Measurements from ENCODE around the gene EPHA6. TPM values are rescaled to one million over a fixed set of nuclear protein-coding genes. Genes with fewer than 3 reads are reported as not detected.

EPHA6 gene
- total RNA-seq, 1 experiment from 2014 or later = 2.7 TPM

DNA sequence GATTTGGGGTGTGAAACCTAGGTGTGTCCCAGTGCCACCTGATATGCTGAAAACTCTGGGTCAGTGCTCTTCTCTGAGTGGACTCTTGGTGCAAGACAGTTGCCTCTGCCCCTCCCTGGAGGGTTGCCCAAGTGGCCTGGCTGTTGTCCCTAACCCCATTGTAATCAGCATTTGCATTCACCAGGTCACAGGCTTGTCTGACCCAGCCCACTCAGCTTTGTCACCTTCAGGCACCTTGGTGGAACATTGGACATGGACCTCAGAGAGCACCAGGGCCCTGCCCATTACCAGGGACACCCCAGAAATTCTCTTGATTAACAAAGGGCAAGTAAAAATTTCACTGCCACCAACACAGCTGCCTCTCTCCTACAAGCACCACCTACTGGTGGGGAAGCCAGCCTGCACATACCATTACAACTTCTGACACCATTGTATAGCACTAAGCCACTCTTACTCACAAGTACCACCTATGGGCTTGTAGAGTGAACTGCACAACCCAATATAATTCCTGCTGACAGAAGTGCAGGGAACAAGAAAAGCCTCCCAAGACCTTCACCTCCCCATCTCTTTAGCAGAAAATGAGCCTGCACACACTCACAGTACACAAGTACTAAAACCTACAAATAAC lies 324.6 kb downstream of the EPHA6 start:
- no peak overlapping the region for H3K27ac Mint-ChIP-seq (ENCODE audit: unreplicated experiment)
- no peaks in the 10 kb centered on the region for H3K36me3 ChIP-seq (ENCODE audit: control insufficient read depth, insufficient read depth, low read length)
- no peaks in the 10 kb centered on the region for H3K4me1 ChIP-seq
- no peak overlapping the region for H3K4me3 ChIP-seq (ENCODE audit: low read depth, low read length)
- H3K4me1 Mint-ChIP-seq (ENCODE audit: low read depth, unreplicated experiment) = no peaks in the 10 kb centered on the region
- CTCF ChIA-PET = interaction anchor here (0.6 kb wide), 1 partner anchor 89 kb away, joined by 3 read pairs; no protein-coding TSS in a partner anchor
- intact Hi-C loops (cut with micrococcal nuclease; ENCODE audit: unreplicated experiment) = no loop called here
- TF ChIP-seq, protein P1, sequence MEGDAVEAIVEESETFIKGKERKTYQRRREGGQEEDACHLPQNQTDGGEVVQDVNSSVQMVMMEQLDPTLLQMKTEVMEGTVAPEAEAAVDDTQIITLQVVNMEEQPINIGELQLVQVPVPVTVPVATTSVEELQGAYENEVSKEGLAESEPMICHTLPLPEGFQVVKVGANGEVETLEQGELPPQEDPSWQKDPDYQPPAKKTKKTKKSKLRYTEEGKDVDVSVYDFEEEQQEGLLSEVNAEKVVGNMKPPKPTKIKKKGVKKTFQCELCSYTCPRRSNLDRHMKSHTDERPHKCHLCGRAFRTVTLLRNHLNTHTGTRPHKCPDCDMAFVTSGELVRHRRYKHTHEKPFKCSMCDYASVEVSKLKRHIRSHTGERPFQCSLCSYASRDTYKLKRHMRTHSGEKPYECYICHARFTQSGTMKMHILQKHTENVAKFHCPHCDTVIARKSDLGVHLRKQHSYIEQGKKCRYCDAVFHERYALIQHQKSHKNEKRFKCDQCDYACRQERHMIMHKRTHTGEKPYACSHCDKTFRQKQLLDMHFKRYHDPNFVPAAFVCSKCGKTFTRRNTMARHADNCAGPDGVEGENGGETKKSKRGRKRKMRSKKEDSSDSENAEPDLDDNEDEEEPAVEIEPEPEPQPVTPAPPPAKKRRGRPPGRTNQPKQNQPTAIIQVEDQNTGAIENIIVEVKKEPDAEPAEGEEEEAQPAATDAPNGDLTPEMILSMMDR (IDR thresholded peaks at IDR 0.05; ENCODE audit: insufficient read depth in 1 of 2, low read depth in 1 of 2, low read length in 1 of 2, severe bottlenecking in 1 of 2, unreplicated experiment in 1 of 2) = peak in 1 of 2 experiments; percentile 17
- DNase-seq = peak in 1 of 2 experiments; percentile 9
- BruUV-seq (replicated peaks) = no TSS peak
- peaks cover 8% of the 10 kb centered on the region for H3K9me3 Mint-ChIP-seq (ENCODE audit: unreplicated experiment)
- no peaks in the 10 kb centered on the region for H3K36me3 Mint-ChIP-seq (ENCODE audit: insufficient read depth, unreplicated experiment)
- H3K9me3 ChIP-seq = no peaks in the 10 kb centered on the region; the same call in 1 of the 2 replicates
- no peak overlapping the region for H3K4me3 Mint-ChIP-seq (ENCODE audit: unreplicated experiment)
- no peaks in the 10 kb centered on the region for H3K27me3 ChIP-seq (replicated peaks; ENCODE audit: control insufficient read depth, insufficient read depth, low read length)
- POLR2A ChIA-PET = no interaction called here
- H3K27me3 Mint-ChIP-seq (ENCODE audit: insufficient read depth, unreplicated experiment) = no peaks in the 10 kb centered on the region

DNA sequence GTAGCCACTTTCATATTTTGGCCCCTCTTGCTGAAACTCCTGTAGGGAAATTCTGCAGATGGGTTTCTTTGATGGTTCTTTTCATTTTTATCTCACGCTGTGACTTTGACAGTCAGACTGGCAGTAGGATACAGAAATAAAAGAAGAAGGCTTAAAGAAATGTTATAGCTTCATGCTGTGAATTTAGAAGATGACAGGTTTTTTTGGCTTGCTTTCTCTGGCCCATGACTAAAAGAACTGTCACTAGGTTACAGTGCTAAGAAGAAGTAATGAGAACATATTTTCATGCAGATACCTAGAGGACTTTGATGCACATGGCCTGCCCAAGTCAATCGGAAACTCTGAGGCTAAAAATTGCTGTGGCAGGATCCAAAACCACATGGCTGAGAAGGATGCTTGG lies 334.5 kb downstream of the EPHA6 start:
- POLR2A ChIA-PET = no interaction called here
- intact Hi-C loops (cut with micrococcal nuclease; ENCODE audit: unreplicated experiment) = no loop called here
- H3K27me3 Mint-ChIP-seq (ENCODE audit: insufficient read depth, unreplicated experiment) = peaks cover 3% of the 10 kb centered on the region

DNA sequence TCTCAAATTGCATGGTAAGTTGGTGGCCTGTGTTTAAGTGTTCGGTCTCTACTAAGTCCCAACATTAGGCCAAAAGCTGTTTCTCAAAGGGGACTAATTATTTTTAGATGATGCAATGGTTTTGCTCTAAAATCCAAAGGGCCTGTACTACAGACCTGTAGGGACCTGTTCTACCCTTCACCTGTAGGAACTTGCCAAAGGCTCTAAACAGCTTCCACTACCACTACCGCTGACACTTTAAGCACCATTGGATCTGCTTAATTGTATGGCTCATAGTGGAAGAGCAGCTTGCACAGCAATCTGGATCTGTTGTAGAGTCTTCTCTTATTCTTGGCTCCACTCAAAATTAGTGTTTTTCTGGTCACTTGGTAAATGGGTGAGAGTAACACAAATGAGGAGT lies 346.8 kb downstream of the EPHA6 start:
- CTCF ChIA-PET = no interaction called here

More for the DNA sequence above, 334.5 kb downstream of the EPHA6 start:
- TF ChIP-seq, protein P1 (IDR thresholded peaks at IDR 0.05; ENCODE audit: insufficient read depth in 1 of 2, low read depth in 1 of 2, low read length in 1 of 2, severe bottlenecking in 1 of 2, unreplicated experiment in 1 of 2) = no peak
- H3K36me3 ChIP-seq (ENCODE audit: control insufficient read depth, insufficient read depth, low read length) = no peaks in the 10 kb centered on the region
- H3K4me3 ChIP-seq (ENCODE audit: low read depth, low read length) = no peak overlapping the region
- no peaks in the 10 kb centered on the region for H3K36me3 Mint-ChIP-seq (ENCODE audit: insufficient read depth, unreplicated experiment)
- no peaks in the 10 kb centered on the region for H3K27me3 ChIP-seq (replicated peaks; ENCODE audit: control insufficient read depth, insufficient read depth, low read length)
- CTCF ChIA-PET = no interaction called here
- DNase-seq = no peak
- no TSS peak for BruUV-seq (replicated peaks)
- no peaks in the 10 kb centered on the region for H3K4me1 Mint-ChIP-seq (ENCODE audit: low read depth, unreplicated experiment)
- H3K27ac Mint-ChIP-seq (ENCODE audit: unreplicated experiment) = no peak overlapping the region
- no peaks in the 10 kb centered on the region for H3K9me3 Mint-ChIP-seq (ENCODE audit: unreplicated experiment)
- no peak overlapping the region for H3K4me3 Mint-ChIP-seq (ENCODE audit: unreplicated experiment)
- H3K4me1 ChIP-seq = no peaks in the 10 kb centered on the region
- no peaks in the 10 kb centered on the region for H3K9me3 ChIP-seq

More for the DNA sequence above, 346.8 kb downstream of the EPHA6 start:
- Histone ChIP-seq H3K27me3 (replicated peaks; ENCODE audit: control insufficient read depth, insufficient read depth, low read length) (no peaks in the 10 kb centered on the region), H3K4me3 (ENCODE audit: low read depth, low read length) (no peak overlapping the region), H3K4me1 (no peaks in the 10 kb centered on the region), H3K9me3 (no peaks in the 10 kb centered on the region), H3K36me3 (ENCODE audit: control insufficient read depth, insufficient read depth, low read length) (no peaks in the 10 kb centered on the region)
- BruUV-seq (replicated peaks) = no TSS peak
- no peaks in the 10 kb centered on the region for H3K27me3 Mint-ChIP-seq (ENCODE audit: insufficient read depth, unreplicated experiment)
- intact Hi-C loops (cut with micrococcal nuclease; ENCODE audit: unreplicated experiment) = no loop called here
- no peaks in the 10 kb centered on the region for H3K36me3 Mint-ChIP-seq (ENCODE audit: insufficient read depth, unreplicated experiment)
- DNase-seq = no peak
- H3K27ac Mint-ChIP-seq (ENCODE audit: unreplicated experiment) = no peak overlapping the region
- H3K9me3 Mint-ChIP-seq (ENCODE audit: unreplicated experiment) = no peaks in the 10 kb centered on the region
- POLR2A ChIA-PET = no interaction called here
- no peaks in the 10 kb centered on the region for H3K4me1 Mint-ChIP-seq (ENCODE audit: low read depth, unreplicated experiment)
- no peak overlapping the region for H3K4me3 Mint-ChIP-seq (ENCODE audit: unreplicated experiment)
- TF ChIP-seq, protein P1 (IDR thresholded peaks at IDR 0.05; ENCODE audit: insufficient read depth in 1 of 2, low read depth in 1 of 2, low read length in 1 of 2, severe bottlenecking in 1 of 2, unreplicated experiment in 1 of 2) = no peak

Measured in Caco-2 (cell line).